Gastrocnemius medialis (tissue), 4 donors: ENCODE measurements around the gene SYT14.

Source experiments
- CTCF ChIP-seq, 5 experiments: fragments of 450-650 bp in 3 of 5; fragments of 200-600 bp in 2 of 5; sonication (generic) in 2 of 5; IDR thresholded peaks in 4 of 5; conservative IDR thresholded peaks in 1 of 5; 1 replicate in 4 of 5; 2 replicates in 1 of 5; pipeline ENCODE4 v1.5.1; 2016 to 2019; ENCODE audit warnings: antibody characterized with exemption in 5 of 5, mild to moderate bottlenecking in 3 of 5, moderate library complexity in 3 of 5
- POLR2A ChIP-seq, 2 donors: fragments of 450-650 bp; IDR thresholded peaks; one replicate each; pipeline ENCODE4 v1.6.1; 2017; ENCODE audit warnings: antibody characterized with exemption in 2 of 2, mild to moderate bottlenecking in 2 of 2, moderate library complexity in 2 of 2

DNA sequence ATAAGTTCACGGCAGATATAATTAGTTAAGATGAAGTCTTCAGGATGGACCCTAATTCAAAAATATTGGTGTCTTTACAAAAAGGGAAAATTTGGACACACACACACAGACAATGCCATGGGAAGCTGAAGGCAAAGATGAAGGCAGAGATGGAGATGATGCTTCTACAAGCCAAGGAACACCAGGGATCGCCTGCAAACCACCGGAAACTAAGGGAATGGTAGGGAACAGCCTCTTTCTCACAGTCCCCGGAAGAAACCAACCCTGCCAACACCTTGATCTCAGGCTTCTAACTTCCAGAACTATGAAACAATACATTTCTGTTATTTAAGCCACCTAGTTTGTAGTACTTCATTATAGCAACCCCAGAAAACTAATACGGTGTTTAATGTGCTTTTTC is 279.5 kb downstream of the SYT14 start:
- TF ChIP-seq CTCF (IDR thresholded peaks at IDR 0.05 in 4 of 5, conservative IDR thresholded peaks at IDR 0.05 in 1 of 5) (no peak), POLR2A (IDR thresholded peaks at IDR 0.05) (no peak)
